ENCODE results near the gene BLOC1S1.

Gene BLOC1S1

GRCh38 chr12:55715833-55716581 is at the start of gene BLOC1S1:
Gene BLOC1S1 (plus strand): TSS chr12:55716046. CDS start chr12:55716052, 6 bp downstream.
- DNase-seq (ENCODE audit: low spot score) = peak; percentile 91

- no peak for DNase-seq (ENCODE audit: low spot score)
Measured at GRCh38 chr12:55666508-55666907, 49.3 kb upstream of the BLOC1S1 start.

GRCh38 chr12:55670276-55670675 is 45.6 kb upstream of the BLOC1S1 start:
- no peak for DNase-seq (ENCODE audit: low spot score)

GRCh38 chr12:55671746-55672145 is 44.1 kb upstream of the BLOC1S1 start:
- no peak for DNase-seq (ENCODE audit: low spot score)

GRCh38 chr12:55673638-55674037 is 42.2 kb upstream of the BLOC1S1 start:
- no peak for DNase-seq (ENCODE audit: low spot score)

GRCh38 chr12:55675666-55676065 is 40.2 kb upstream of the BLOC1S1 start:
- DNase-seq (ENCODE audit: low spot score) = no peak

- DNase-seq (ENCODE audit: low spot score) = no peak
Measured at GRCh38 chr12:55676707-55677106, 39.1 kb upstream of the BLOC1S1 start.

- no peak for DNase-seq (ENCODE audit: low spot score)
Measured at GRCh38 chr12:55679691-55680090, 36.2 kb upstream of the BLOC1S1 start.

GRCh38 chr12:55681142-55682077 is 34.4 kb upstream of the BLOC1S1 start:
- peak; percentile 77 for DNase-seq (ENCODE audit: low spot score)

GRCh38 chr12:55682087-55682796 is 33.6 kb upstream of the BLOC1S1 start:
- no peak for DNase-seq (ENCODE audit: low spot score)

- DNase-seq (ENCODE audit: low spot score) = no peak
Measured at GRCh38 chr12:55683676-55684075, 32.2 kb upstream of the BLOC1S1 start.

- DNase-seq (ENCODE audit: low spot score) = no peak
Measured at GRCh38 chr12:55684761-55685370, 31.0 kb upstream of the BLOC1S1 start.

GRCh38 chr12:55685671-55686070 is 30.2 kb upstream of the BLOC1S1 start:
- DNase-seq (ENCODE audit: low spot score) = no peak

GRCh38 chr12:55686366-55687010 is 29.4 kb upstream of the BLOC1S1 start:
- no peak for DNase-seq (ENCODE audit: low spot score)

- no peak for DNase-seq (ENCODE audit: low spot score)
Measured at GRCh38 chr12:55687746-55688145, 28.1 kb upstream of the BLOC1S1 start.

GRCh38 chr12:55688716-55689655 is 26.9 kb upstream of the BLOC1S1 start:
- DNase-seq (ENCODE audit: low spot score) = no peak

GRCh38 chr12:55692631-55693322 is 23.1 kb upstream of the BLOC1S1 start:
- DNase-seq (ENCODE audit: low spot score) = no peak

GRCh38 chr12:55693323-55694187 is 22.3 kb upstream of the BLOC1S1 start:
- DNase-seq (ENCODE audit: low spot score) = no peak

GRCh38 chr12:55694188-55694515 is 21.7 kb upstream of the BLOC1S1 start:
- no peak for DNase-seq (ENCODE audit: low spot score)
